PC-3 (cell line): Measurements from ENCODE around the gene IRAK1. TPM values are rescaled to one million over a fixed set of nuclear protein-coding genes. Genes with fewer than 3 reads are reported as not detected.

Experiments used
- ATAC-seq: fragments of 200-7000 bp; cut with Tn5 transposase; 2 replicates; pipeline ENCODE4 v1.9.1; 2020; ENCODE audit warnings: mild to moderate bottlenecking, moderate library complexity
- BruUV-seq: library from RNA; stranded (reverse); fragments of 400-500 nt; replicated peaks from 2 replicates; lab custom pipeline; 2021; lab: Mats Ljungman, UMichigan
- CTCF ChIA-PET: fragments of 300-600 bp; sonication (Branson Sonifier 250); formaldehyde crosslinking; loops from one replicate; lab custom pipeline; 2022; ENCODE audit warnings: antibody characterized with exemption; lab: Charles Lee
- POLR2A ChIA-PET: fragments of 300-600 bp; sonication (Branson Sonifier 250); formaldehyde crosslinking; loops from one replicate; lab custom pipeline; 2022; ENCODE audit warnings: antibody characterized with exemption; ENCODE audit not compliant: unreplicated experiment; lab: Charles Lee
- DNase-seq: peaks from one replicate; pipeline ENCODE4 v3.0.0-alpha.2; 2015
- H2AFZ ChIP-seq: fragments of 300-600 bp; sonication (generic); 2 replicates; pipeline ENCODE4 v1.6.0; 2016; ENCODE audit warnings: antibody characterized with exemption, low read length
- H3F3A ChIP-seq: fragments of 300-600 bp; sonication (generic); one replicate; pipeline ENCODE4 v1.6.0; 2017; ENCODE audit warnings: antibody characterized with exemption, low read length, control low read depth, mild to moderate bottlenecking; ENCODE audit not compliant: unreplicated experiment
- H3K27ac ChIP-seq: fragments of 300-600 bp; sonication (generic); 2 replicates; pipeline ENCODE4 v1.5.1; 2016; ENCODE audit warnings: mild to moderate bottlenecking, low read length
- H3K27me3 ChIP-seq: fragments of 300-600 bp; sonication (generic); 2 replicates; pipeline ENCODE4 v1.6.1; 2016; ENCODE audit warnings: low read length, mixed read lengths
- H3K36me3 ChIP-seq: fragments of 300-600 bp; sonication (generic); 2 replicates; pipeline ENCODE4 v1.6.1; 2016; ENCODE audit warnings: low read depth, mixed run types, low read length, mixed read lengths
- H3K4me1 ChIP-seq: fragments of 300-600 bp; sonication (generic); 2 replicates; pipeline ENCODE4 v1.5.1; 2016; ENCODE audit warnings: low read length; ENCODE audit not compliant: insufficient read depth
- H3K4me2 ChIP-seq: fragments of 300-600 bp; sonication (generic); 2 replicates; pipeline ENCODE4 v1.6.0; 2016; ENCODE audit warnings: low read length
- H3K4me3 ChIP-seq: fragments of 300-600 bp; sonication (generic); 2 replicates; pipeline ENCODE4 v1.5.1; 2016; ENCODE audit warnings: mild to moderate bottlenecking, low read length, mixed read lengths
- H3K79me2 ChIP-seq: fragments of 300-600 bp; sonication (generic); 2 replicates; pipeline ENCODE4 v1.6.1; 2017; ENCODE audit warnings: low read length, mixed read lengths
- H3K9ac ChIP-seq: fragments of 300-600 bp; sonication (generic); 2 replicates; pipeline ENCODE4 v1.6.0; 2016; ENCODE audit warnings: mild to moderate bottlenecking, low read length
- H3K9me2 ChIP-seq: fragments of 300-600 bp; sonication (generic); replicated peaks from 2 replicates; pipeline ENCODE4 v1.6.1; 2016; ENCODE audit warnings: mixed run types, low read length, mixed read lengths
- H3K9me3 ChIP-seq: fragments of 300-600 bp; sonication (generic); 2 replicates; pipeline ENCODE4 v1.6.1; 2016; ENCODE audit warnings: low read length, mixed read lengths
- H4K20me1 ChIP-seq: fragments of 300-600 bp; sonication (generic); 2 replicates; pipeline ENCODE4 v1.6.1; 2016; ENCODE audit warnings: low read length, mixed read lengths
- EZH2 ChIP-seq: fragments of 300-600 bp; sonication (generic); IDR thresholded peaks from one replicate; pipeline ENCODE4 v1.6.1; 2017; ENCODE audit warnings: antibody characterized with exemption, mild to moderate bottlenecking, low read length; ENCODE audit not compliant: unreplicated experiment
- EZH2phosphoT487 ChIP-seq: fragments of 300-600 bp; sonication (generic); IDR thresholded peaks from 2 replicates; pipeline ENCODE4 v1.6.1; 2018; ENCODE audit warnings: mild to moderate bottlenecking, antibody characterized with exemption, low read length, borderline replicate concordance
- intact Hi-C: fragments of 100-400 bp; cut with micrococcal nuclease; formaldehyde crosslinking; loops from 2 replicates; pipeline ENCODE4 v1.9.0; 2023
- total RNA-seq: library from RNA; depleted of rRNA; stranded (reverse); fragments of >200 nt; gene quantifications from 2 replicates; pipeline ENCODE4 v1.2.3, GENCODE V29; 2014
- TF ChIP-seq, protein P1 (sequence below): fragments of 300-600 bp; sonication (generic); conservative IDR thresholded peaks from 2 replicates; pipeline ENCODE4 v1.5.1; 2017; ENCODE audit warnings: antibody characterized with exemption, low read depth, mild to moderate bottlenecking, low read length

Gene IRAK1
- total RNA-seq, 1 experiment from 2014 or later: 366 TPM

- H3F3A ChIP-seq: no peaks in the 10 kb centered on the region
- TF ChIP-seq EZH2phosphoT487 (no peak), EZH2 (no peak)
- TF ChIP-seq, protein P1, sequence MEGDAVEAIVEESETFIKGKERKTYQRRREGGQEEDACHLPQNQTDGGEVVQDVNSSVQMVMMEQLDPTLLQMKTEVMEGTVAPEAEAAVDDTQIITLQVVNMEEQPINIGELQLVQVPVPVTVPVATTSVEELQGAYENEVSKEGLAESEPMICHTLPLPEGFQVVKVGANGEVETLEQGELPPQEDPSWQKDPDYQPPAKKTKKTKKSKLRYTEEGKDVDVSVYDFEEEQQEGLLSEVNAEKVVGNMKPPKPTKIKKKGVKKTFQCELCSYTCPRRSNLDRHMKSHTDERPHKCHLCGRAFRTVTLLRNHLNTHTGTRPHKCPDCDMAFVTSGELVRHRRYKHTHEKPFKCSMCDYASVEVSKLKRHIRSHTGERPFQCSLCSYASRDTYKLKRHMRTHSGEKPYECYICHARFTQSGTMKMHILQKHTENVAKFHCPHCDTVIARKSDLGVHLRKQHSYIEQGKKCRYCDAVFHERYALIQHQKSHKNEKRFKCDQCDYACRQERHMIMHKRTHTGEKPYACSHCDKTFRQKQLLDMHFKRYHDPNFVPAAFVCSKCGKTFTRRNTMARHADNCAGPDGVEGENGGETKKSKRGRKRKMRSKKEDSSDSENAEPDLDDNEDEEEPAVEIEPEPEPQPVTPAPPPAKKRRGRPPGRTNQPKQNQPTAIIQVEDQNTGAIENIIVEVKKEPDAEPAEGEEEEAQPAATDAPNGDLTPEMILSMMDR: no peak
- intact Hi-C loops: no loop called here
- no TSS peak for BruUV-seq
- no peaks in the 10 kb centered on the region for H3K36me3 ChIP-seq
- no peaks in the 10 kb centered on the region for H3K4me1 ChIP-seq
- no peak overlapping the region for H3K4me3 ChIP-seq
- ChIA-PET POLR2A (no interaction called here), CTCF (no interaction called here)
- no peaks in the 10 kb centered on the region for H3K27me3 ChIP-seq
- H3K27ac ChIP-seq: no peak overlapping the region
- no peaks in the 10 kb centered on the region for H4K20me1 ChIP-seq
- no peaks in the 10 kb centered on the region for H3K9me2 ChIP-seq
- H3K4me2 ChIP-seq: no peak overlapping the region
- no peak for ATAC-seq
- peaks cover 18% of the 10 kb centered on the region; the same call in 1 of the 2 replicates for H3K79me2 ChIP-seq
- no peak overlapping the region for H3K9ac ChIP-seq
- H2AFZ ChIP-seq: no peak overlapping the region
- no peak for DNase-seq
- H3K9me3 ChIP-seq: no peaks in the 10 kb centered on the region
Measured at GRCh38 chrX:154039577-154039976, 19.9 kb upstream of the IRAK1 start.

- H3K27me3 ChIP-seq: no peaks in the 10 kb centered on the region
- H3K4me1 ChIP-seq: no peaks in the 10 kb centered on the region
- H2AFZ ChIP-seq: no peak overlapping the region
- no peak overlapping the region for H3K27ac ChIP-seq
- H3K9ac ChIP-seq: no peak overlapping the region
- intact Hi-C loops: no loop called here
- BruUV-seq: no TSS peak
- DNase-seq: no peak
- H3K4me2 ChIP-seq: no peak overlapping the region
- no peaks in the 10 kb centered on the region for H3F3A ChIP-seq
- H3K9me2 ChIP-seq: no peaks in the 10 kb centered on the region
- no peaks in the 10 kb centered on the region for H4K20me1 ChIP-seq
- H3K36me3 ChIP-seq: no peaks in the 10 kb centered on the region
- POLR2A ChIA-PET: no interaction called here
- CTCF ChIA-PET: no interaction called here
- H3K9me3 ChIP-seq: no peaks in the 10 kb centered on the region
- no peak overlapping the region for H3K4me3 ChIP-seq
- H3K79me2 ChIP-seq: peaks cover 13% of the 10 kb centered on the region; the same call in 1 of the 2 replicates
- ATAC-seq: no peak
- TF ChIP-seq EZH2 (no peak), EZH2phosphoT487 (no peak)
- TF ChIP-seq, protein P1: no peak
Measured at GRCh38 chrX:154038656-154039055, 19.0 kb upstream of the IRAK1 start.

DNA sequence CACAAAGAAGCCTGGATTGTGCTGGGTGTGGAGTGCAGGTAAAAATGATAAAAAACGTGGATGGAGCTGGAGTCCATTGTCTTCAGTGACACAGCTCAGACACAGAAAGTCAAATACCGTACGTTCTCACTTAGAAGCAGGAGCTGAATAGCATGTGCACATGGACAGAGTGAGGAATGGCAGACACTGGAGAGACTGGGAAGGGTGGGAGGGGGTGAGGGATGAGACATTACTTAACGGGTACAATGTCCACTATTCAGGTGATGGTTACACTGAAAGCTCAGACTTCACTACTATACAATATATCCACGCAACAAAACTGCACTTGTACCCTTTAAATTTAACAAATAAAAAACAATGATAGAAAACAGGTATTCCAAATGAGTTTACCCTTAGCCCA, 18.1 kb upstream of the IRAK1 start:
- no peak overlapping the region for H3K9ac ChIP-seq
- H3K4me3 ChIP-seq: no peak overlapping the region
- no peaks in the 10 kb centered on the region for H3F3A ChIP-seq
- no peak for DNase-seq
- no peak overlapping the region for H3K27ac ChIP-seq
- TF ChIP-seq, protein P1: no peak
- TF ChIP-seq EZH2 (no peak), EZH2phosphoT487 (no peak)
- ChIA-PET CTCF (no interaction called here), POLR2A (no interaction called here)
- H3K9me3 ChIP-seq: no peaks in the 10 kb centered on the region
- no peak overlapping the region for H2AFZ ChIP-seq
- H3K27me3 ChIP-seq: no peaks in the 10 kb centered on the region
- no TSS peak for BruUV-seq
- no peaks in the 10 kb centered on the region for H4K20me1 ChIP-seq
- H3K9me2 ChIP-seq: no peaks in the 10 kb centered on the region
- intact Hi-C loops: no loop called here
- H3K79me2 ChIP-seq: peaks cover 9% of the 10 kb centered on the region; the same call in 1 of the 2 replicates
- ATAC-seq: no peak
- no peaks in the 10 kb centered on the region; the same call in 1 of the 2 replicates for H3K36me3 ChIP-seq
- no peaks in the 10 kb centered on the region for H3K4me1 ChIP-seq
- H3K4me2 ChIP-seq: no peak overlapping the region
